ENCODE measurements around the gene LBHD1.

DNA sequence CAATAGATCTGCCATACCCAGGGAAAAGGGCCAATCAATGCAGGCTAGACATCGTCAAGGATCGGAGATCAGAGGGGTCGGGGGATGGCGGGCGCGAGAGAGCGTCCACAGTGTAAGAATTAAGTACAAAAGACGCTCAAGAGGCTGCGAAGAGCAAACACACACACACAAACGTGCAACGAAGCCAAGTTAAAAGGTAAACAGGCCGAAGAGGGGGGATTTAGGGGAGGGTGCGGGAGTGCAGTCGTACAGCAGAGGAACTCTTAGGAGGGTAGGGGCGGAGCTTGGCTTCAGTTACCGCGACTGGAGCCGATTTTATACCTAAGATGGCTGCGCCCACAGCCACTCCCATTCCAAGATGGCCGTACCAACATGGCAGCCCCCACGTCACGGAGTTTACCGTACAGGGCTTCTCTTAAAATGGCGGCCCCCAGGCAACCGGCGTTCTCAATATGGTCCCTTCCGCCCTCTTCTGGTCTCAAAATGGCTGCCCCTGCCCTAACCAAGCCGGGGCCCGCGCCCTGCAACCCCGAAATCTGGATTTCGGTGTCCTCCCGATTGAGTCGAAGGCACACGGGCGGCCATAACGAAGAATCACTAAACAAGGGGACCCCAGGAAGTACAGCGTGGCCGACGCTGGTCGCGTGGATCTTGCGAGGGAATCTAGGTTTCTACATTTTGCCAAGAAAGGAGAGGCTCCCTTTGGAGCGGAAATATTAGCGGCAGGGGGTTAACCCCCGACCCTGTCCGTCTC, 37.4 kb upstream of the LBHD1 start:
- TF ChIP-seq, protein P1, sequence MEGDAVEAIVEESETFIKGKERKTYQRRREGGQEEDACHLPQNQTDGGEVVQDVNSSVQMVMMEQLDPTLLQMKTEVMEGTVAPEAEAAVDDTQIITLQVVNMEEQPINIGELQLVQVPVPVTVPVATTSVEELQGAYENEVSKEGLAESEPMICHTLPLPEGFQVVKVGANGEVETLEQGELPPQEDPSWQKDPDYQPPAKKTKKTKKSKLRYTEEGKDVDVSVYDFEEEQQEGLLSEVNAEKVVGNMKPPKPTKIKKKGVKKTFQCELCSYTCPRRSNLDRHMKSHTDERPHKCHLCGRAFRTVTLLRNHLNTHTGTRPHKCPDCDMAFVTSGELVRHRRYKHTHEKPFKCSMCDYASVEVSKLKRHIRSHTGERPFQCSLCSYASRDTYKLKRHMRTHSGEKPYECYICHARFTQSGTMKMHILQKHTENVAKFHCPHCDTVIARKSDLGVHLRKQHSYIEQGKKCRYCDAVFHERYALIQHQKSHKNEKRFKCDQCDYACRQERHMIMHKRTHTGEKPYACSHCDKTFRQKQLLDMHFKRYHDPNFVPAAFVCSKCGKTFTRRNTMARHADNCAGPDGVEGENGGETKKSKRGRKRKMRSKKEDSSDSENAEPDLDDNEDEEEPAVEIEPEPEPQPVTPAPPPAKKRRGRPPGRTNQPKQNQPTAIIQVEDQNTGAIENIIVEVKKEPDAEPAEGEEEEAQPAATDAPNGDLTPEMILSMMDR (IDR thresholded peaks at IDR 0.05; ENCODE audit: insufficient read depth, low read length), result no peak
- peak; percentile 69; the same call in 1 of the 2 replicates for TF ChIP-seq GABPA (IDR thresholded peaks at IDR 0.05; ENCODE audit: low read depth)
